ENCODE data around the gene ZNF892.
"Not testable (repeated sequence)": the region's sequence is repeated elsewhere in the genome, so short reads cannot be mapped to it uniquely, and the experiment has no call there.

The ZNF892 gene

DNA sequence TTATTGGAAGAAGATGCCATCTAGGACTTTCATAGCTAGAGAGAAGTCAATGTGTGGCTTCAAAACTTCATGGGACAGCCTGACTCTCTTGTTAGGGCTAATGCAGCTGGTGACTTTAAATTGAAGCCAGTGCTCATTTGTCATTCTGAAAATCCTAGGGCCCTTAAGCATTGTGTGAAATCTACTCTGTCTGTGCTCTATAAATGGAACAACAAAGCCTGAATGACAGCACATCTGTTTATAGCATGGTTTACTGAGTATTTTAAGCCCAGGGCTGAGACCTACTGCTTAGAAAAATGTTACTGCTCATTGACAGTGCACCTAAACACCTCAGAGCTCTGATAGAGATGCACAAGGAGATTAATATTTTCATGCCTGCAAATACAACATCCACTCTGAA lies 30.8 kb downstream of the ZNF892 start:
- no peak for DNase-seq (ENCODE audit: low read depth in 1 of 2, low spot score in 1 of 2)
- in situ Hi-C loops (cut with HindIII; ENCODE audit: low pct_unique_long_range_greater_than_20kb, low sequenced_read_pairs): no loop called here
- no peak for TF ChIP-seq JUND (IDR thresholded peaks at IDR 0.05; ENCODE audit: low read depth)

DNA sequence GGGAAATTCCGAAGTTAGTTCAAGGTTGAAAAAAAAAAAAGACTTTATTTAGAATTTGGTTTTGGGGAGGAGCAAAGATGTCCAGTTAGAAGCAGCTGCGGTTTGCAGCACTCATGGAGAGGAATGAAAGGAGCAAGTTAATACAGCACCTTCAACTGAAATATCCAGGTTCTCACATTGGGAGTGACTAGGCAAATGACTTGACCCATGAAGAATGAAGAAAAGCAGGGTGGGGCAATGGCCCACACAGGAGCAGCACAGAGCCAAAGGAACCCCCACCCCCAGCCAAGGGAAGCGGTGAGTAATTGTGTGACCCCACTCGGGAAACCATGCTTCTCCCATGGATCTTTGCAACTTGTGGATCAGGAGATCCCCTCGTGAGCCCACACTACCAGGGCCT lies 32.8 kb downstream of the ZNF892 start:
- no peak for TF ChIP-seq JUND (IDR thresholded peaks at IDR 0.05; ENCODE audit: low read depth)
- in situ Hi-C loops (cut with HindIII; ENCODE audit: low pct_unique_long_range_greater_than_20kb, low sequenced_read_pairs): no loop called here
- DNase-seq (ENCODE audit: low read depth in 1 of 2, low spot score in 1 of 2): no peak

DNA sequence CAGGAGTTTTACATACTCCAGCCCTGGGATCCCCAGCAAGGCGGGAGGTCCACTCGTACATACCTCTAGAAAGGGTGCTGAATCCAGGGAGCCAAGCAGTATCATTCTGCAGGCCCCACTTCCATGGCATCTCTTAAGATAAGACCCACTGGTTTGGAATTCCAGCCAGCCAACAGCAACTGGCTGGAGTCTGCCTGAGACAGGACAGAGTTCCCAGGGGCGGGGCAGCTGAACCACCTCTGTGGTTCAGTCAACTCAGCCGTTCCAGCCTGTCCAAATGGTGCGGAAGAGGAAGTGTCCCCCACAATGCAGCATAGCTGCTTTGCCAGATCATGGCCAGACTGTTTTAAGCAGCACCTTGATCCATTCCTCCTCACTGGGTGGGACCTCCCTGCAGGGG lies 33.2 kb downstream of the ZNF892 start:
- DNase-seq (ENCODE audit: low read depth in 1 of 2, low spot score in 1 of 2): no peak
- in situ Hi-C loops (cut with HindIII; ENCODE audit: low pct_unique_long_range_greater_than_20kb, low sequenced_read_pairs): no loop called here
- no peak for TF ChIP-seq JUND (IDR thresholded peaks at IDR 0.05; ENCODE audit: low read depth)

DNA sequence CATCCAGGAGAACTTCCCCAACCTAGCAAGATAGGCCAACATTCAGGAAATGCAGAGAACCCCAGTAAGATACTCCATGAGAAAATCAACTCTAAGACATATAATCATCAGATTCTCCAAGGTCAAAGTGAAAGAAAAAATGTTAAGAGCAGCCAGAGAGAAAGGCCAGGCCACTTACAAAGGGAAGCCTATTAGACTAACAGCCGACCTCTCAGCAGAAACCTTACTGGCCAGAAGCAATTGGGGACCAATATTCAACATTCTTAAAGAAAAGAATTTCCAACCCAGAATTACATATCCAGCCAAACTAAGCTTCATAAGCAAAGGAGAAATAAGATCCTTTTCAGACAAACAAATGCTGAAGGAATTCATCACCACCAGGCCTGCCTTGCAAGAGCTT lies 34.8 kb downstream of the ZNF892 start:
- DNase-seq (ENCODE audit: low read depth in 1 of 2, low spot score in 1 of 2); in situ Hi-C loops (cut with HindIII; ENCODE audit: low pct_unique_long_range_greater_than_20kb, low sequenced_read_pairs): not testable (repeated sequence)

Measured in T47D (cell line).